Mesothelial cell of epicardium (in vitro differentiated cells): ENCODE measurements around the gene TADA3. TPM values are rescaled to one million over a fixed set of nuclear protein-coding genes. Genes with fewer than 3 reads are reported as not detected.

Experiments used
- DNase-seq, 2 experiments: peaks; one replicate each; pipeline ENCODE4 v3.0.0; 2021; ENCODE audit warnings: low spot score in 2 of 2; ENCODE audit not compliant: unreplicated experiment in 2 of 2
- H3K27ac Mint-ChIP-seq: 2 replicates; pipeline ENCODE4 v1.8.0; 2021; ENCODE audit warnings: mixed read lengths
- H3K27me3 Mint-ChIP-seq: 2 replicates; pipeline ENCODE4 v1.8.0; 2021; ENCODE audit warnings: low read depth, mixed read lengths
- H3K36me3 Mint-ChIP-seq: 2 replicates; pipeline ENCODE4 v1.8.0; 2021; ENCODE audit warnings: mixed read lengths
- H3K4me1 Mint-ChIP-seq: 2 replicates; pipeline ENCODE4 v1.8.0; 2021; ENCODE audit warnings: mixed read lengths
- H3K4me3 Mint-ChIP-seq: 2 replicates; pipeline ENCODE4 v1.8.0; 2021; ENCODE audit warnings: mild to moderate bottlenecking, moderate library complexity, mixed read lengths
- H3K9me3 Mint-ChIP-seq: 2 replicates; pipeline ENCODE4 v1.8.0; 2021; ENCODE audit warnings: mixed read lengths
- CTCF ChIP-seq: fragments of 200-600 bp; sonication (generic); IDR thresholded peaks from one replicate; pipeline ENCODE4 v1.5.0; 2021; ENCODE audit warnings: antibody characterized with exemption; ENCODE audit not compliant: unreplicated experiment
- total RNA-seq: library from RNA; stranded (reverse); gene quantifications from 3 replicates; pipeline ENCODE4 v1.2.1, GENCODE V29; 2021

Gene TADA3
- total RNA-seq, 1 donor from 2014 or later, result 67.2 TPM

DNA sequence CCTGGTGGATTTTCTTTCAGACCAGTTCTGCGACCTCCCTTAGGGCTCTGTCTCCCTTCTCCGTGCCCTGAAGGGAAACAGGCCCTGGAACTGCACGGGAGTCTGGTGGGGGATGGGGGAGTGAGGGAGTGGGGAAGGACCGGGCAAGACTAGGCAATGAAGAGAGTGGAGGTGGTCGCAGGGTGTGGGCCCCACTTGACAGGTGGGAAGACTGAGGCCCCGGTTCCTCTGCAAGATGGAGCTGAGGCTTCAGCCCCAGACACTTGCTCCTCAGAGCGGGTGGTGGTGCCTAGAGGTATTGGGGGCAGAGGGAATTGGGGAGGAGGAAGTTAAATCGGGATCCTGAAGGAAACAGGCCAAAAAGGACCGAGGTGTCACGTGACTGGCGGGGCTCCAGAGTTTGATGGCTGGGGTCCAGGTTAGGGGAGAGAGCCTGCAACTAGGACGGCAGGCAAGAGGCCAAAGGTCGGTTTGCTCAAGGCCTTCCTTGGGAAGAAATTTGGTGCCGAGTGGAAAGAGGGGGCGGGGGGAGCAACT, 21.9 kb downstream of the TADA3 start:
- Mint-ChIP-seq H3K27ac (peak overlapping the region; percentile 72), H3K4me1 (peaks cover 16% of the 10 kb centered on the region), H3K9me3 (no peaks in the 10 kb centered on the region), H3K27me3 (no peaks in the 10 kb centered on the region), H3K4me3 (peak overlapping the region; percentile 66), H3K36me3 (no peaks in the 10 kb centered on the region)
- no peak for TF ChIP-seq CTCF
- DNase-seq, result no peak

GRCh38 chr3:9769426-9770275, 22.6 kb downstream of the TADA3 start, which contains the start of gene CAMK1:
CAMK1 (minus strand) TSS chr3:9769947; CDS start chr3:9767749, 2,198 bp downstream.
- Mint-ChIP-seq H3K27me3 (no peaks in the 10 kb centered on the region), H3K27ac (peak within 1 kb of the TSS; percentile 72)

DNA sequence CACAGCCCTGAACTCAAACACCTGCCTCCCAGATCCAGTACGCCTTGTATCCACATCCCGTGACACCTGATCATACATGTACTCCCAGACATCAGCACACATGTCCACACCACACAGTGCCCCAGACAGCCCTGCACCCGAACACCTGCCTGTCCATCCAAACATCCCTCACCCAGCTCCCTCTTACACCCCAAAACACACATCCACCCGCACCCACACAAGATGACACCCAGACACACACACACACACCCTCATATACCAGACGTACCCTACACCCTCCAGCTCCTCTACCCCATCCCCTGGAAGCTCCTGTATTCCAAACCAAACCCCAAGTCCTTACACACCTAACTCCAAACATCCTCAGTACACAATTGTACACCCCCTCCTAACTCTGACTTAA, 23.3 kb downstream of the TADA3 start:
- Mint-ChIP-seq H3K27me3 (no peaks in the 10 kb centered on the region), H3K36me3 (peaks cover 3% of the 10 kb centered on the region), H3K4me1 (peaks cover 16% of the 10 kb centered on the region), H3K9me3 (no peaks in the 10 kb centered on the region), H3K27ac (peak overlapping the region; percentile 30), H3K4me3 (peak overlapping the region; percentile 74)
- TF ChIP-seq CTCF, result no peak
- no peak for DNase-seq

More at GRCh38 chr3:9769426-9770275, 22.6 kb downstream of the TADA3 start, which contains the start of gene CAMK1:
- DNase-seq, result peak; percentile 66 to 83
- Mint-ChIP-seq H3K36me3 (peaks cover 3% of the 10 kb centered on the region), H3K9me3 (no peaks in the 10 kb centered on the region), H3K4me1 (peaks cover 16% of the 10 kb centered on the region), H3K4me3 (peak within 1 kb of the TSS; percentile 74)
- TF ChIP-seq CTCF, result no peak

DNA sequence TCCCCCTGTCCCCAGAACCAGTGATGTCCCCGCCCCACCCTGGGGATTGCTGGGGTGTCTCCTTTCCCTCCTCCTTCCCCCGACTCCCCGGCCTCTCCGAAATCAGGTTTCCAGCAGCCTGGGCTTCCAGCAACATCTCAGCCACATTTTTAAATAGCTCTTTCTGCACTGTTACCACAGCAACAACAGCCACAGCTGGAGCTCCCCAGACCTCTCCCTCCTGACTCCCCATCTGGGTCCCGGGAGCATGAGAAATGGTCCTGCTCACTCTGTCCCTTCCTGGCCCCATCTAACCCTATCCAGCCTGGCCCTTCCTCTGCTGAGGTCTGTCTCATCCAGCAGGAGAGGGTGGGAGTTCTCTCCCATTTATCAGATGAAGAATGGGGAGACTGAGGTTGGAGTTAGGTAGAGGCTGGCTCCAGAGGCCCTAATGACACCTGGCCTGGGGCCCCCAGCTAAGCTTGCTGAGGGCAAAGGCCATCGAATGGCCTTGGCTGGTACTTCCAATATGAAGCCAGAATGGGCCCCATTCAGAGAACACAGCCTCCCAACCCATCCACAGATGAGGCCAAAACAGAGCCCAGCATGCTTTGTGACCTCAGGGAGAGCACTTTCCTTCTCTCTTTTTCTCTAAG, 24.0 kb downstream of the TADA3 start:
- no peak for DNase-seq
- H3K27ac Mint-ChIP-seq, result no peak overlapping the region
- no peaks in the 10 kb centered on the region for H3K9me3 Mint-ChIP-seq
- peak overlapping the region; percentile 74 for H3K4me3 Mint-ChIP-seq
- H3K4me1 Mint-ChIP-seq, result peaks cover 16% of the 10 kb centered on the region
- no peaks in the 10 kb centered on the region for H3K27me3 Mint-ChIP-seq
- H3K36me3 Mint-ChIP-seq, result peaks cover 3% of the 10 kb centered on the region
- TF ChIP-seq CTCF, result no peak

- H3K4me3 Mint-ChIP-seq, result no peak overlapping the region
- no peaks in the 10 kb centered on the region for H3K27me3 Mint-ChIP-seq
- H3K27ac Mint-ChIP-seq, result no peak overlapping the region
- no peaks in the 10 kb centered on the region for H3K9me3 Mint-ChIP-seq
- no peak for DNase-seq
- no peak for TF ChIP-seq CTCF
- H3K4me1 Mint-ChIP-seq, result peaks cover 16% of the 10 kb centered on the region
- peaks cover 3% of the 10 kb centered on the region for H3K36me3 Mint-ChIP-seq
Observed at GRCh38 chr3:9767418-9767817, 24.9 kb downstream of the TADA3 start.
